ENCODE results near the gene FTO.

FTO gene

GRCh38 chr16:53814801-53815200 lies 110.8 kb downstream of the FTO start:
- DNase-seq = no peak
- H3K27ac Mint-ChIP-seq = no peak overlapping the region
- no peaks in the 10 kb centered on the region for H3K27me3 Mint-ChIP-seq
- peaks cover 0 to 6% of the 10 kb centered on the region in 2 donors for H3K9me3 Mint-ChIP-seq
- peaks cover 6% of the 10 kb centered on the region for H3K4me1 Mint-ChIP-seq
- no peak overlapping the region for H3K4me3 Mint-ChIP-seq
- ATAC-seq = no peak

GRCh38 chr16:53816211-53816836 lies 112.4 kb downstream of the FTO start:
- ATAC-seq (no peak), DNase-seq (no peak)
- peaks cover 6% of the 10 kb centered on the region for H3K4me1 Mint-ChIP-seq
- H3K9me3 Mint-ChIP-seq = peaks cover 0 to 6% of the 10 kb centered on the region in 2 donors
- H3K27me3 Mint-ChIP-seq = no peaks in the 10 kb centered on the region
- no peak overlapping the region for H3K27ac Mint-ChIP-seq
- no peak overlapping the region for H3K4me3 Mint-ChIP-seq

- H3K27ac Mint-ChIP-seq = no peak overlapping the region
- H3K27me3 Mint-ChIP-seq = no peaks in the 10 kb centered on the region
- DNase-seq (no peak), ATAC-seq (no peak)
- H3K4me3 Mint-ChIP-seq = no peak overlapping the region
- peaks cover 6% of the 10 kb centered on the region for H3K4me1 Mint-ChIP-seq
- H3K9me3 Mint-ChIP-seq = peaks cover 0 to 6% of the 10 kb centered on the region in 2 donors
These were observed 113.3 kb downstream of the FTO start for GRCh38 chr16:53817117-53817755.

- ATAC-seq (no peak), DNase-seq (no peak)
- Mint-ChIP-seq H3K27ac (no peak overlapping the region), H3K4me3 (no peak overlapping the region), H3K27me3 (no peaks in the 10 kb centered on the region), H3K9me3 (peaks cover 0 to 6% of the 10 kb centered on the region in 2 donors), H3K4me1 (peaks cover 6% of the 10 kb centered on the region)
These were observed 114.0 kb downstream of the FTO start for GRCh38 chr16:53817812-53818550.

GRCh38 chr16:53821487-53821886 lies 117.5 kb downstream of the FTO start:
- Mint-ChIP-seq H3K27me3 (no peaks in the 10 kb centered on the region), H3K4me1 (no peaks in the 10 kb centered on the region), H3K4me3 (no peak overlapping the region), H3K9me3 (no peaks in the 10 kb centered on the region), H3K27ac (peak overlapping the region in 1 of 2 donors; percentile 1)
- DNase-seq = no peak
- peak; percentile 77 for ATAC-seq

GRCh38 chr16:53821957-53822625 lies 118.1 kb downstream of the FTO start:
- ATAC-seq (no peak), DNase-seq (no peak)
- Mint-ChIP-seq H3K27ac (peak overlapping the region in 1 of 2 donors; percentile 42), H3K4me1 (no peaks in the 10 kb centered on the region), H3K9me3 (no peaks in the 10 kb centered on the region), H3K4me3 (no peak overlapping the region), H3K27me3 (no peaks in the 10 kb centered on the region)

- no peak overlapping the region for H3K4me3 Mint-ChIP-seq
- no peaks in the 10 kb centered on the region for H3K4me1 Mint-ChIP-seq
- ATAC-seq = peak; percentile 91
- H3K27me3 Mint-ChIP-seq = no peaks in the 10 kb centered on the region
- no peak overlapping the region for H3K27ac Mint-ChIP-seq
- no peaks in the 10 kb centered on the region for H3K9me3 Mint-ChIP-seq
- DNase-seq = peak in 1 of 2 donors; percentile 25
These were observed 119.1 kb downstream of the FTO start for GRCh38 chr16:53822936-53823529.

- Mint-ChIP-seq H3K27me3 (no peaks in the 10 kb centered on the region), H3K4me1 (no peaks in the 10 kb centered on the region), H3K9me3 (no peaks in the 10 kb centered on the region), H3K27ac (no peak overlapping the region), H3K4me3 (no peak overlapping the region)
- ATAC-seq = no peak
- no peak for DNase-seq
These were observed 122.7 kb downstream of the FTO start for GRCh38 chr16:53826658-53827057.

- DNase-seq (no peak), ATAC-seq (no peak)
- no peaks in the 10 kb centered on the region for H3K9me3 Mint-ChIP-seq
- H3K4me3 Mint-ChIP-seq = no peak overlapping the region
- H3K27ac Mint-ChIP-seq = no peak overlapping the region
- no peaks in the 10 kb centered on the region for H3K27me3 Mint-ChIP-seq
- no peaks in the 10 kb centered on the region for H3K4me1 Mint-ChIP-seq
These were observed 123.8 kb downstream of the FTO start for GRCh38 chr16:53827741-53828140.

- DNase-seq = no peak
- Mint-ChIP-seq H3K27ac (no peak overlapping the region), H3K9me3 (no peaks in the 10 kb centered on the region), H3K27me3 (no peaks in the 10 kb centered on the region), H3K4me1 (no peaks in the 10 kb centered on the region), H3K4me3 (no peak overlapping the region)
- ATAC-seq = no peak
These were observed 125.3 kb downstream of the FTO start for GRCh38 chr16:53829186-53829747.

- Mint-ChIP-seq H3K27me3 (no peaks in the 10 kb centered on the region), H3K27ac (no peak overlapping the region), H3K4me1 (peaks cover 4% of the 10 kb centered on the region), H3K9me3 (no peaks in the 10 kb centered on the region), H3K4me3 (no peak overlapping the region)
- ATAC-seq = no peak
- no peak for DNase-seq
These were observed 129.1 kb downstream of the FTO start for GRCh38 chr16:53832896-53833544.

GRCh38 chr16:53836142-53836541 lies 132.2 kb downstream of the FTO start:
- Mint-ChIP-seq H3K27ac (no peak overlapping the region), H3K4me1 (peaks cover 5% of the 10 kb centered on the region), H3K27me3 (no peaks in the 10 kb centered on the region), H3K4me3 (no peak overlapping the region), H3K9me3 (no peaks in the 10 kb centered on the region)
- no peak for DNase-seq
- no peak for ATAC-seq

- no peak for ATAC-seq
These were observed 132.7 kb downstream of the FTO start for GRCh38 chr16:53836680-53837079.

GRCh38 chr16:53837426-53837825 lies 133.5 kb downstream of the FTO start:
- no peaks in the 10 kb centered on the region for H3K9me3 Mint-ChIP-seq
- no peak overlapping the region for H3K27ac Mint-ChIP-seq
- ATAC-seq (no peak), DNase-seq (no peak)
- H3K27me3 Mint-ChIP-seq = no peaks in the 10 kb centered on the region
- peaks cover 5% of the 10 kb centered on the region for H3K4me1 Mint-ChIP-seq
- H3K4me3 Mint-ChIP-seq = no peak overlapping the region

More at GRCh38 chr16:53836680-53837079, 132.7 kb downstream of the FTO start:
- no peaks in the 10 kb centered on the region for H3K27me3 Mint-ChIP-seq
- no peak overlapping the region for H3K27ac Mint-ChIP-seq
- no peak overlapping the region for H3K4me3 Mint-ChIP-seq
- no peaks in the 10 kb centered on the region for H3K9me3 Mint-ChIP-seq
- no peak for DNase-seq
- H3K4me1 Mint-ChIP-seq = peaks cover 5% of the 10 kb centered on the region

- Mint-ChIP-seq H3K27me3 (no peaks in the 10 kb centered on the region), H3K27ac (no peak overlapping the region), H3K4me1 (peaks cover 5% of the 10 kb centered on the region), H3K4me3 (no peak overlapping the region), H3K9me3 (no peaks in the 10 kb centered on the region)
- no peak for DNase-seq
- ATAC-seq = no peak
These were observed 135.2 kb downstream of the FTO start for GRCh38 chr16:53839150-53839549.
